ENCODE results near the gene CFAP53.
"Not testable (repeated sequence)": the region's sequence is repeated elsewhere in the genome, so short reads cannot be mapped to it uniquely, and the experiment has no call there.

Gene CFAP53

GRCh38 chr18:50289108-50289443, 22.8 kb upstream of the CFAP53 start:
- no peak for TF ChIP-seq CTCF (IDR thresholded peaks at IDR 0.05; ENCODE audit: insufficient read depth, low read length, poor library complexity, severe bottlenecking)
- no peak overlapping the region for H3K4me3 ChIP-seq (replicated peaks; ENCODE audit: low read depth, low read length)
- peaks cover 14% of the 10 kb centered on the region for H3K36me3 ChIP-seq (ENCODE audit: control insufficient read depth, insufficient read depth, low read length)
- H3K27me3 ChIP-seq (replicated peaks; ENCODE audit: control insufficient read depth, insufficient read depth, low read length) = no peaks in the 10 kb centered on the region
- DNase-seq (ENCODE audit: extremely low read depth, insufficient read length) = no peak

- DNase-seq (ENCODE audit: extremely low read depth, insufficient read length); H3K27me3 ChIP-seq (replicated peaks; ENCODE audit: control insufficient read depth, insufficient read depth, low read length): not testable (repeated sequence)
- Histone ChIP-seq H3K4me3 (replicated peaks; ENCODE audit: low read depth, low read length) (peak overlapping the region; percentile 91), H3K36me3 (ENCODE audit: control insufficient read depth, insufficient read depth, low read length) (peaks cover 19% of the 10 kb centered on the region)
Measured at GRCh38 chr18:50288348-50289107, 22.2 kb upstream of the CFAP53 start.

- no peaks in the 10 kb centered on the region for H3K27me3 ChIP-seq (replicated peaks; ENCODE audit: control insufficient read depth, insufficient read depth, low read length)
- peak; percentile 98 for DNase-seq (ENCODE audit: extremely low read depth, insufficient read length)
- peak within 1 kb of the TSS; percentile 91 for H3K4me3 ChIP-seq (replicated peaks; ENCODE audit: low read depth, low read length)
- peak; percentile 61 for TF ChIP-seq CTCF (IDR thresholded peaks at IDR 0.05; ENCODE audit: insufficient read depth, low read length, poor library complexity, severe bottlenecking)
- H3K36me3 ChIP-seq (ENCODE audit: control insufficient read depth, insufficient read depth, low read length) = peaks cover 27% of the 10 kb centered on the region
Measured at GRCh38 chr18:50287441-50288347, 21.4 kb upstream of the CFAP53 start, which contains the start of gene CXXC1. Gene CXXC1, minus strand, starts transcription at chr18:50287692. Its CDS starts 103 bp downstream, at chr18:50287589.

- TF ChIP-seq CTCF (IDR thresholded peaks at IDR 0.05; ENCODE audit: insufficient read depth, low read length, poor library complexity, severe bottlenecking) = no peak
- no peak for DNase-seq (ENCODE audit: extremely low read depth, insufficient read length)
Measured at GRCh38 chr18:50287028-50287440, 20.7 kb upstream of the CFAP53 start.

GRCh38 chr18:50286391-50287027, 20.2 kb upstream of the CFAP53 start:
- no peak for DNase-seq (ENCODE audit: extremely low read depth, insufficient read length)
- peaks cover 33% of the 10 kb centered on the region for H3K36me3 ChIP-seq (ENCODE audit: control insufficient read depth, insufficient read depth, low read length)
- no peak for TF ChIP-seq CTCF (IDR thresholded peaks at IDR 0.05; ENCODE audit: insufficient read depth, low read length, poor library complexity, severe bottlenecking)

More at GRCh38 chr18:50287028-50287440, 20.7 kb upstream of the CFAP53 start:
- Histone ChIP-seq H3K27me3 (replicated peaks; ENCODE audit: control insufficient read depth, insufficient read depth, low read length) (no peaks in the 10 kb centered on the region), H3K4me3 (replicated peaks; ENCODE audit: low read depth, low read length) (peak overlapping the region; percentile 91), H3K36me3 (ENCODE audit: control insufficient read depth, insufficient read depth, low read length) (peaks cover 33% of the 10 kb centered on the region)

More at GRCh38 chr18:50286391-50287027, 20.2 kb upstream of the CFAP53 start:
- H3K27me3 ChIP-seq (replicated peaks; ENCODE audit: control insufficient read depth, insufficient read depth, low read length) = no peaks in the 10 kb centered on the region
- peak overlapping the region; percentile 91 for H3K4me3 ChIP-seq (replicated peaks; ENCODE audit: low read depth, low read length)
